ENCODE measurements around the gene PRSS56. TPM values are rescaled to one million over a fixed set of nuclear protein-coding genes. Genes with fewer than 3 reads are reported as not detected.

Gene PRSS56
- total RNA-seq, 1 donor from 2014 or later = not detected

GRCh38 chr2:232520489-232520888, 301 bp downstream of the PRSS56 start:
- ATAC-seq (ENCODE audit: low read depth) (no peak), DNase-seq (no peak)
- peaks cover 32% of the 10 kb centered on the region for H3K27me3 Mint-ChIP-seq
- H3K4me3 Mint-ChIP-seq = no peak overlapping the region
- ChIA-PET CTCF (interaction anchor here (1.0 kb wide), 1 partner anchor 11 kb away, joined by 3 read pairs; no protein-coding TSS in a partner anchor), POLR2A (no interaction called here)
- TF ChIP-seq CTCF (IDR thresholded peaks at IDR 0.05) = no peak
- H3K4me1 Mint-ChIP-seq = peaks cover 15% of the 10 kb centered on the region
- no peaks in the 10 kb centered on the region for H3K36me3 Mint-ChIP-seq (ENCODE audit: low read depth)
- H3K27ac Mint-ChIP-seq = no peak overlapping the region
- intact Hi-C loops (cut with micrococcal nuclease) = no loop called here
- no peaks in the 10 kb centered on the region for H3K9me3 Mint-ChIP-seq

- H3K27ac Mint-ChIP-seq = no peak overlapping the region
- peaks cover 32% of the 10 kb centered on the region for H3K27me3 Mint-ChIP-seq
- intact Hi-C loops (cut with micrococcal nuclease) = no loop called here
Measured at GRCh38 chr2:232521098-232521497, 910 bp downstream of the PRSS56 start.

GRCh38 chr2:232521959-232522622, 1.9 kb downstream of the PRSS56 start:
- peak; percentile 79 for DNase-seq
- ChIA-PET CTCF (interaction anchor here (1.4 kb wide), 1 partner anchor 75 kb away, joined by 6 read pairs; no protein-coding TSS in a partner anchor), POLR2A (no interaction called here)
- TF ChIP-seq CTCF (IDR thresholded peaks at IDR 0.05) = peak; percentile 56
- intact Hi-C loops (cut with micrococcal nuclease) = loop anchor here (1.0 to 2.0 kb wide), 3 partner anchors 28 to 616 kb away; partner anchors contain the start of genes EIF4E2 and TIGD1
- Mint-ChIP-seq H3K9me3 (no peaks in the 10 kb centered on the region), H3K36me3 (ENCODE audit: low read depth) (no peaks in the 10 kb centered on the region), H3K27ac (no peak overlapping the region), H3K4me3 (peak overlapping the region; percentile 7), H3K27me3 (peaks cover 36% of the 10 kb centered on the region), H3K4me1 (peaks cover 15% of the 10 kb centered on the region)
- peak; percentile 65 for ATAC-seq (ENCODE audit: low read depth)

More at GRCh38 chr2:232521098-232521497, 910 bp downstream of the PRSS56 start:
- CTCF ChIA-PET = interaction anchor here (1.0 to 1.4 kb wide), 2 partner anchors 10 to 74 kb away, joined by 3 to 6 read pairs; no protein-coding TSS in a partner anchor
- no peak overlapping the region for H3K4me3 Mint-ChIP-seq
- H3K36me3 Mint-ChIP-seq (ENCODE audit: low read depth) = no peaks in the 10 kb centered on the region
- peaks cover 15% of the 10 kb centered on the region for H3K4me1 Mint-ChIP-seq
- POLR2A ChIA-PET = no interaction called here
- H3K9me3 Mint-ChIP-seq = no peaks in the 10 kb centered on the region
- ATAC-seq (ENCODE audit: low read depth) (no peak), DNase-seq (no peak)
- no peak for TF ChIP-seq CTCF (IDR thresholded peaks at IDR 0.05)

GRCh38 chr2:232522623-232523401, 2.6 kb downstream of the PRSS56 start:
- no peak for DNase-seq
- no peak for ATAC-seq (ENCODE audit: low read depth)
- H3K27me3 Mint-ChIP-seq = peaks cover 40% of the 10 kb centered on the region
- ChIA-PET POLR2A (no interaction called here), CTCF (interaction anchor here (1.0 to 1.5 kb wide), 2 partner anchors 23 to 45 kb away, joined by 3 to 4 read pairs; no protein-coding TSS in a partner anchor)
- intact Hi-C loops (cut with micrococcal nuclease) = loop anchor here (1.0 to 2.0 kb wide), 3 partner anchors 27 to 617 kb away; partner anchors contain the start of genes EIF4E2 and TIGD1
- no peak for TF ChIP-seq CTCF (IDR thresholded peaks at IDR 0.05)
- peak overlapping the region; percentile 35 for H3K4me3 Mint-ChIP-seq
- no peak overlapping the region for H3K27ac Mint-ChIP-seq
- H3K36me3 Mint-ChIP-seq (ENCODE audit: low read depth) = no peaks in the 10 kb centered on the region
- H3K9me3 Mint-ChIP-seq = no peaks in the 10 kb centered on the region
- peaks cover 15% of the 10 kb centered on the region for H3K4me1 Mint-ChIP-seq

- ATAC-seq (ENCODE audit: low read depth) = no peak
- TF ChIP-seq CTCF (IDR thresholded peaks at IDR 0.05) = no peak
- no peak overlapping the region for H3K4me3 Mint-ChIP-seq
Measured at GRCh38 chr2:232523402-232523681, 3.2 kb downstream of the PRSS56 start.

More at GRCh38 chr2:232523402-232523681, 3.2 kb downstream of the PRSS56 start:
- Mint-ChIP-seq H3K4me1 (peaks cover 15% of the 10 kb centered on the region), H3K27me3 (peaks cover 43% of the 10 kb centered on the region), H3K36me3 (ENCODE audit: low read depth) (no peaks in the 10 kb centered on the region), H3K27ac (no peak overlapping the region), H3K9me3 (no peaks in the 10 kb centered on the region)
- DNase-seq = no peak
- intact Hi-C loops (cut with micrococcal nuclease) = loop anchor here (2.0 kb wide), 1 partner anchor 83 kb away; no protein-coding TSS in a partner anchor
- ChIA-PET POLR2A (no interaction called here), CTCF (interaction anchor here (0.7 to 1.5 kb wide), 3 partner anchors 23 to 44 kb away, joined by 3 to 4 read pairs (median 3); no protein-coding TSS in a partner anchor)
